ENCODE measurements around the gene SSR4. TPM values are rescaled to one million over a fixed set of nuclear protein-coding genes. Genes with fewer than 3 reads are reported as not detected.

The SSR4 gene
- total RNA-seq, 1 donor from 2014 or later, result 210 TPM

DNA sequence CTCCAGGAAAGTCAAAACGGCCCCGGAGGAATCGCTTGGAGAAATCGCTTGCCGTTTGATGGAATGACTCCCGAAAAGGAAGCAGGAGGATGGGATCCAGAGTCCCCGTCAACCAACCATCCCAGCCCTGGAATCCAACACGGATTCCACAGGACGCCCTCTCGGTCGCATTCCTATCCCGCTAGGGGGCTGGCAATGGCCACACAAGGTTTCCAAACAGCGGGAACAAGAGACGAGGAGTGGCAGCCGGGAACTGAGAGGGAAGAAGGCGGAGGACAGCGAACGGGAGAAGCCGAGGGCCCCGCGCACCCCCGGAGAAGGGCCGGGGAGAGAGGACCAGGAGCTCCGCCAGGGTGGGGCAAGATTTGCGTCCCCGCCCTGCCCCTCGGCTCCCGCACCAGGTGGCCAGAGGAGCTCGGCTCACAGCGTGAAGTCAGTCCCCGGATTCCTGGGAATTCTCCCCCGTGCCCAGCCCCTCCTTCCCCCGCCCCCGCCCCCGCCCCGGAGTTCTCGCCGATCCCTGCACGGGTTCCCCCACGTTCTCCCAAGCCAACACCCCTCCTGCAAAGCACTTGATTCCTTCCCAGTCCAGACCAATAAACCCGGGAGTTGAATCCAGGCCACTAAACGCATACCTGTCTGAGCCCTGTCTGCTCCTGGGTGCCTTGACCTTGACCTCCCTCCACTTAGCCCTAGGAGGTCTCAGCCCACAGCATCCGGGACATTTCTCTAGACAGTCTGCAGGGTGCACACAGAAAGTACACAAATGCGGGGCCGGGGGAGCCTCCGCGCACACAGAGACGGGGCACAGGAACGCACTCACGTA is 34.5 kb downstream of the SSR4 start:
- Histone ChIP-seq H3K4me1 (peaks cover 4% of the 10 kb centered on the region), H3K4me3 (peak overlapping the region; percentile 43), H3K9me3 (no peaks in the 10 kb centered on the region), H3K27ac (no peak overlapping the region), H3K36me3 (no peaks in the 10 kb centered on the region), H3K27me3 (ENCODE audit: low read depth) (peaks cover 12% of the 10 kb centered on the region)
- intact Hi-C loops (cut with DNase I), result no loop called here
- TF ChIP-seq, protein P1, sequence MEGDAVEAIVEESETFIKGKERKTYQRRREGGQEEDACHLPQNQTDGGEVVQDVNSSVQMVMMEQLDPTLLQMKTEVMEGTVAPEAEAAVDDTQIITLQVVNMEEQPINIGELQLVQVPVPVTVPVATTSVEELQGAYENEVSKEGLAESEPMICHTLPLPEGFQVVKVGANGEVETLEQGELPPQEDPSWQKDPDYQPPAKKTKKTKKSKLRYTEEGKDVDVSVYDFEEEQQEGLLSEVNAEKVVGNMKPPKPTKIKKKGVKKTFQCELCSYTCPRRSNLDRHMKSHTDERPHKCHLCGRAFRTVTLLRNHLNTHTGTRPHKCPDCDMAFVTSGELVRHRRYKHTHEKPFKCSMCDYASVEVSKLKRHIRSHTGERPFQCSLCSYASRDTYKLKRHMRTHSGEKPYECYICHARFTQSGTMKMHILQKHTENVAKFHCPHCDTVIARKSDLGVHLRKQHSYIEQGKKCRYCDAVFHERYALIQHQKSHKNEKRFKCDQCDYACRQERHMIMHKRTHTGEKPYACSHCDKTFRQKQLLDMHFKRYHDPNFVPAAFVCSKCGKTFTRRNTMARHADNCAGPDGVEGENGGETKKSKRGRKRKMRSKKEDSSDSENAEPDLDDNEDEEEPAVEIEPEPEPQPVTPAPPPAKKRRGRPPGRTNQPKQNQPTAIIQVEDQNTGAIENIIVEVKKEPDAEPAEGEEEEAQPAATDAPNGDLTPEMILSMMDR (IDR thresholded peaks at IDR 0.05), result no peak
- no peak for DNase-seq
- peak in 1 of 2 donors; percentile 15 for ATAC-seq

DNA sequence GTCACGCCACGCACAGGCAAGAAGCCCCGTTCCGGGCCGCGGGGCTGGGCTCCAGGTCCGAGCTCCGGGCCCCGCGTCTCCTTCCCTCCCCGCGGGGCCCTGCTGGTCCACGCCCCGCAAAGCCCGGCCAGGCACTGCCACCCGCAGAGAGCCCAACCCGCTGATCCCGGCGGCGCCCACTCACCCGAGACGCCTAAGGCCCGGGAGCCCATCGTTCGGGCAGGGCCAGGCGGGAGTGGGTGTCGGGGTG is 35.0 kb downstream of the SSR4 start:
- Histone ChIP-seq H3K27me3 (ENCODE audit: low read depth) (peaks cover 12% of the 10 kb centered on the region), H3K4me3 (peak overlapping the region; percentile 43), H3K36me3 (no peaks in the 10 kb centered on the region), H3K4me1 (peaks cover 4% of the 10 kb centered on the region), H3K27ac (no peak overlapping the region), H3K9me3 (no peaks in the 10 kb centered on the region)
- DNase-seq, result no peak
- peak; percentile 15 to 36 for ATAC-seq
- intact Hi-C loops (cut with DNase I), result no loop called here
- TF ChIP-seq, protein P1 (IDR thresholded peaks at IDR 0.05), result no peak

GRCh38 chrX:153829799-153830639 is 35.6 kb downstream of the SSR4 start, which contains the start of gene PDZD4:
Gene PDZD4, minus strand, starts transcription at chrX:153830544. Its CDS starts 246 bp downstream, at chrX:153830298.
- ATAC-seq, result peak; percentile 27 to 32
- Histone ChIP-seq H3K27ac (no peak within 1 kb of the TSS), H3K4me1 (peaks cover 4% of the 10 kb centered on the region), H3K27me3 (ENCODE audit: low read depth) (peaks cover 11% of the 10 kb centered on the region), H3K36me3 (no peaks in the 10 kb centered on the region), H3K9me3 (no peaks in the 10 kb centered on the region), H3K4me3 (peak within 1 kb of the TSS; percentile 43)
- intact Hi-C loops (cut with DNase I), result no loop called here
- TF ChIP-seq, protein P1 (IDR thresholded peaks at IDR 0.05), result no peak
- no peak for DNase-seq

DNA sequence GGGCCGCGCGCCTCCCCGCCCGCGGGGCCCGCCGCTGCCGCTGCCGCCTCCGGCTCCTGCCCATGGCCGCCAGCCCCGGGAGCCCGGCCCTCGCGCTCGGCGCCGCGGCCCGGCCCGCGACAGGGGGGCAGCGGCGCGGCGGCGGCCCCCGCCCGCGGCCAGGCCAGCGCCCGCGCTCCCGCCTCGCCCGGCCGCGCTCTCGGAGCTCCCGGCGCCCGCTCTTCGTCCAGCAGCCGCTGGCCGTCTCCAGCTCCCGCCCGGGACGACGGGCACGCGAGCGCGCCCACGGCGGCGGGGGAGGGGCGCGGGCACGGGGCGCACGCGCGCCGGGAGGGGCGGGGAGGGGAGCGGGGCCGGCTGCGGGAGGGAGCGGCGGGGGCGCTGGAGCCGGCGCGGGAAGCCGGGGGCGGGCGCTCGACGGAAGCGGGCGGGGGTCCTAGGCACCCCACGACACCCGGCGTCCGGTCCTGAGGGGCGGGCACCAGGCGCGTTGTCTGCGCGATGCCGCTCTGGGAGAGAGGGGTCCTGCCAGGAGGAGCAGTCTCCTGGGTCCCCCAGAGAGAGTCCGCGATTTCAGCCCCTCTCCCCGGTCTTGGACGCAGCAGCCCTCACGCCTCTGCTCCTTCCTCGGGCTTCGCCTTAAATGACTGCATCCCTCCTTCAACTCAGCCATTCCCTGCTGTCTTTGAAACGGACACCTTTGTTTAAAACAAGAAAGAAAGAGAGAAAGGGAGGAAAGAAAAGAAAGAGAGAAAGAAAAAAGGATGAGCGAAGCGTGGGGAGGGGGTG is 36.4 kb downstream of the SSR4 start:
- no peak overlapping the region for H3K4me3 ChIP-seq

More for the DNA sequence above, 36.4 kb downstream of the SSR4 start:
- no peaks in the 10 kb centered on the region for H3K36me3 ChIP-seq
- H3K4me1 ChIP-seq, result peaks cover 4% of the 10 kb centered on the region
- no peaks in the 10 kb centered on the region for H3K9me3 ChIP-seq
- H3K27me3 ChIP-seq (ENCODE audit: low read depth), result peaks cover 8% of the 10 kb centered on the region
- ATAC-seq (no peak), DNase-seq (no peak)
- intact Hi-C loops (cut with DNase I), result no loop called here
- no peak overlapping the region for H3K27ac ChIP-seq
- TF ChIP-seq, protein P1 (IDR thresholded peaks at IDR 0.05), result no peak

Measured in lower lobe of right lung (tissue), 2 donors.